ENCODE measurements around the gene TMEM63A. TPM values are rescaled to one million over a fixed set of nuclear protein-coding genes. Genes with fewer than 3 reads are reported as not detected.
"Not testable (repeated sequence)": the region's sequence is repeated elsewhere in the genome, so short reads cannot be mapped to it uniquely, and the experiment has no call there.

The TMEM63A gene
- total RNA-seq, 2 donors from 2014 or later: 16.0 to 19.0 TPM

GRCh38 chr1:225888898-225889601 lies 6.9 kb upstream of the TMEM63A start, which contains the start of gene LEFTY1:
Gene LEFTY1, minus strand, starts transcription at chr1:225889146. Its CDS starts 80 bp downstream, at chr1:225889066.
- H3K4me1 ChIP-seq: peaks cover 0 to 7% of the 10 kb centered on the region in 2 donors
- DNase-seq (ENCODE audit: low spot score): no peak
- no peaks in the 10 kb centered on the region for H3K27me3 ChIP-seq

GRCh38 chr1:225888289-225888897 lies 6.2 kb upstream of the TMEM63A start:
- H3K4me1 ChIP-seq: peaks cover 0 to 7% of the 10 kb centered on the region in 2 donors
- no peak for DNase-seq (ENCODE audit: low spot score)
- no peaks in the 10 kb centered on the region for H3K36me3 ChIP-seq
- H3K4me3 ChIP-seq: no peak overlapping the region
- no peaks in the 10 kb centered on the region for H3K27me3 ChIP-seq
- H3K27ac ChIP-seq: no peak overlapping the region
- TF ChIP-seq CTCF (IDR thresholded peaks at IDR 0.05): no peak
- no peaks in the 10 kb centered on the region for H3K9me3 ChIP-seq

More at GRCh38 chr1:225888898-225889601, 6.9 kb upstream of the TMEM63A start, which contains the start of gene LEFTY1:
- Histone ChIP-seq H3K9me3 (no peaks in the 10 kb centered on the region), H3K36me3 (no peaks in the 10 kb centered on the region), H3K4me3 (no peak within 1 kb of the TSS), H3K27ac (no peak within 1 kb of the TSS)
- TF ChIP-seq CTCF (IDR thresholded peaks at IDR 0.05): no peak

- DNase-seq (ENCODE audit: low spot score); H3K27me3 ChIP-seq; H3K4me3 ChIP-seq; H3K9me3 ChIP-seq; H3K27ac ChIP-seq; H3K4me1 ChIP-seq; H3K36me3 ChIP-seq: not testable (repeated sequence)
Measured at GRCh38 chr1:225887554-225888288, 5.5 kb upstream of the TMEM63A start.

GRCh38 chr1:225887030-225887314 lies 4.8 kb upstream of the TMEM63A start:
- no peaks in the 10 kb centered on the region for H3K9me3 ChIP-seq
- H3K4me3 ChIP-seq: no peak overlapping the region
- no peaks in the 10 kb centered on the region for H3K36me3 ChIP-seq
- no peak for DNase-seq (ENCODE audit: low spot score)
- TF ChIP-seq CTCF (IDR thresholded peaks at IDR 0.05): no peak
- H3K4me1 ChIP-seq: peaks cover 0 to 7% of the 10 kb centered on the region in 2 donors
- no peaks in the 10 kb centered on the region for H3K27me3 ChIP-seq
- H3K27ac ChIP-seq: no peak overlapping the region

- no peak for TF ChIP-seq CTCF (IDR thresholded peaks at IDR 0.05)
- H3K4me3 ChIP-seq: no peak overlapping the region
- no peaks in the 10 kb centered on the region for H3K27me3 ChIP-seq
- no peak for DNase-seq (ENCODE audit: low spot score)
- no peaks in the 10 kb centered on the region for H3K9me3 ChIP-seq
- H3K36me3 ChIP-seq: no peaks in the 10 kb centered on the region
- H3K27ac ChIP-seq: no peak overlapping the region
- H3K4me1 ChIP-seq: peaks cover 0 to 10% of the 10 kb centered on the region in 2 donors
Measured at GRCh38 chr1:225886159-225887029, 4.2 kb upstream of the TMEM63A start.
